Measurements from ENCODE around the gene GPN2.
A peak's percentile ranks its signal among the peaks of the same experiment; 100 is the strongest.

Gene GPN2

GRCh38 chr1:26889551-26890466 is at the start of gene GPN2:
TSS of gene GPN2 (minus strand) at chr1:26890283. CDS start at chr1:26890096, 187 bp downstream.
- peak; percentile 72 for DNase-seq

DNA sequence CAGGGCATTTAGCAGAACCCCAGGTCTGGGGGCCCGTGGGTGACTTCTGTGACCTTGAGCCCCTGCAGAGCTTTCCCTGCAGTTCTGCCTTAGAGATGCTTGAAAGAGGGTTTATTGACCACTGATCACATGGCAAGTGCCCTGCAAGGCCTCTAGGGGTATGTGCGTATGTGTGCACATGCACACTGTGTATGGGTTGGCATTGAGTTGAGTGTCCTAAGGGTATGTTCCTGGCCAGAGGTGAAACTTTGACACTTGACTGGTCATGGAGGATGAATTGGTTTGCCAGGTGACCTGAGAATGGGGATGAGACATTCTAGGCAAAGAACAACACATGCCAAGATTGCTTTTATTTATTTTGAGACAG is 48.6 kb upstream of the GPN2 start:
- DNase-seq = no peak

DNA sequence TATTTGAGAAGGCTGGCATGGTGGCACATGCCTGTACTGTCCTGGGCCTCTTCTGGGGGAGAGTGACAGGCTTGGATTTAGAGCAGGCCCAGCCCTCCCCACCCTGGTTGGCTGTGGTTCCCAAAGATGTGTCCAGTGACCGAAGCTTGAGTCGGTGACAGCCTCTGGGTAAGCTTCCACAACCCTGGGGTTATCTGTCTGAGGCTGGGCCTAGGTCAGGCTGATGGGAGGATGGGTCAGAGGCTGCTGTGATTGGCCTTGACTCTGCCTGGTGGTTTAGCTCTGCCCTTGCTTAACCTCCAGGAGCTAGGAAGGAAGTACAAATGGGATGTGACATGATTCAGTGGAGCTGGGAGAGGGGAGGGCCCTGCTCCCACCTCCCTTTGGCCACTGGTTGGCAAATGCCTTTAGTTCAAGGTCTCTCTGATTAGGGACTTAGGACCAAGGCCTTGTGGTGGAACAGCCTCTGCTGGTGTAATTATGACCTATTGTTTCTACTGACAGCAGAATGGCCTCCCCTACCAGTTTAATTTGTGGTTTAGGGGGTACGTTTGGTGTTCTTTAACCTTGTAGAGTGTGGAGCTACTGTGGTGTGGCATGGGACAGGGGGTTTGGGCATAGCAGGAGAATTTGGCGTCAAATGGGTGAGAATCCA is 48.0 kb upstream of the GPN2 start:
- DNase-seq = no peak

DNA sequence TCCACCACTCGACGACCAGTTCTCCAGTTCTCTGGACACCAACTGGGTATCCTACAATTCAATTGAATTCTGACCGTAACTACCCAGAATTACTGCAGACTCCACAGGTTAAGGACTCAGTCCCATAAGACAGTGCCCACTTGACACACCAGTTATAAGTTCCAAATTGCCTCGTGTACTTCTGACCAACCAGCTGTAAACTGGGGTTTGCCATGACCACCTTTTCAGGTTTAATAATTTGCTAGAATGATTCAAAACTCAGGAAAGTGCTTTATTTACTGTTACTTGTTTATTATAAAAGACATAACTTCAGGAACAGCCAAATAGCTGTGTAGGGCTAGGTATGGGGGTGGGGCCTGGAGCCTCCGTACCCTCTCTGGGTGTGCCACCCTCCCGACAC is 46.7 kb upstream of the GPN2 start:
- DNase-seq = no peak

DNA sequence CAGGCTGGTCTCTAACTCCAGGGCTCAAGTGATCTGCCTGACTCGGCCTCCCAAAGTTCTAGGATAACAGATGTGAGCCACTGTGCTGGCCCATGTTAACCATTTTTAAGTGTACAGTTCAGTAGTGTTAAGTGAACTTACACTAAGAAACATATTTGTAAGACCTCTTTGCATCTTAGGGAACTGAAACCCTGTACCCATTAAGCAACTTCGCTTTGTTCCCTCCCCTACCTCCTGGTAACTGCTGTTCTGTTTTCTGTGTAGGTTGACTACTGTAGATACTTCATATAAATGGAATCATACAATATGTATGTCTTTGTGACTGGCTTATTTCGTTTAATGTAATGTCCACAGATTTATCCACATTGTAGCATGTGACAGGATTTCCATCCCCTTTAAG is 42.4 kb upstream of the GPN2 start:
- DNase-seq = no peak

DNA sequence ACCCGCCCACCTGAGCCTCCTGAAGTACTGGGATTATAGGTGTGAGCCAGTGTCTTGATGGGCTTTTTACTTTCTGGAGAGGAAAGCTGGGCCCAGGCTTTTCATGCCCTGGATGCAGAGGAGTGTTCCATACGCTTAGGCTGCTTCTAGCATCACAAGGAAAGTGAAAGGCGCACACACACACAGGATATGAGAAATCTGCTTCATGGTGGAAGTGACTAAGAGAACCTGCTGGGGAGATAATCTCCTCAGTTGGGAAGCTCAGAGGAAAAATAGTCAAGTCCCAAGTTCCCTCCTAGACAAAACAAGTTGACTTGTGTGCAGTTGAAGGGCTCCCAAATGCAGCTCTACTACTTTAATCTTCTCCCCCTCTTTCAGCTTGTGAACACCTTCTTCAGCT is 33.6 kb upstream of the GPN2 start:
- DNase-seq = no peak

DNA sequence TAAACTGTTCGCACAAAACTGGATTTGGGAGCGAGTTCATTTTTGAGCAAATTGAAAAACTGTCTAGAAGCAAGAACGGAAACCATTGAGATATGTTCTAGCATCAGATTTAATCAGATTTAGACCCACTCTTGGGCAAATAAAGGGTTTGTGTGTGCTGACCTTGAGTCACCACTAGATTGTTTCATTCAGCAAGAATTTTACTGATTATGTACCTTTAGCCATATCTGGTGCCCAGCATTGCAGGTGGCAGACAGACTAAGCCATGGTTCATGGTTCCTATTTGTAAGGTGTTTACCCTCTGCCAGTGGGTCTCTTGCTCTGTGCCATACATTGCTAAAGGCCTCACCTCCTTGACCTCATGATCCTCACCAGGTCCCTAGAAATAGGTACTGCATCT is 32.8 kb upstream of the GPN2 start:
- no peak for DNase-seq

GRCh38 chr1:26922431-26922729 is 32.3 kb upstream of the GPN2 start:
- no peak for DNase-seq

GRCh38 chr1:26921540-26922430 is 31.7 kb upstream of the GPN2 start, which contains the start of gene NUDC:
TSS of gene NUDC (plus strand) at chr1:26921743. CDS start at chr1:26921849, 106 bp downstream.
- DNase-seq = peak; percentile 94

DNA sequence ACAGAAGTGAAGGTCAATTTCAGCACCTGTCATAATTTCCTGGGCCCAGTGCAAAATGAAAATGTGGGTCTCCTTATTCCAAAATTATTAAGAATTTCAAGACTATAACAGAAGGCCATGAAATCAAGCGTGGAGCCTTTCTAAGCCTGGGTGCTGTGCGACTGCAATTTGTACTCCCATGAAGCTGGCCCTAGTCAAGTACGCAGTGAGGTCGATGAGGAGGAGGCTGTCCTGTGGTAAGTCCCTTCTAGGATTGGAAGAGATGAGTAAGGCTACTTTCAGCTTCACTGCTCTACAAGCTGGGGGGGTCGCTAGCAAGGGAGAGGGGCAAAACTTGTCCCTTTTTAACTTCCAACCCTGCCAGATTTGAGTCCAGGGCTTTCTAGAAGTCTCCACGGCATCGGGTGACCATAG is 31.1 kb upstream of the GPN2 start:
- no peak for DNase-seq

DNA sequence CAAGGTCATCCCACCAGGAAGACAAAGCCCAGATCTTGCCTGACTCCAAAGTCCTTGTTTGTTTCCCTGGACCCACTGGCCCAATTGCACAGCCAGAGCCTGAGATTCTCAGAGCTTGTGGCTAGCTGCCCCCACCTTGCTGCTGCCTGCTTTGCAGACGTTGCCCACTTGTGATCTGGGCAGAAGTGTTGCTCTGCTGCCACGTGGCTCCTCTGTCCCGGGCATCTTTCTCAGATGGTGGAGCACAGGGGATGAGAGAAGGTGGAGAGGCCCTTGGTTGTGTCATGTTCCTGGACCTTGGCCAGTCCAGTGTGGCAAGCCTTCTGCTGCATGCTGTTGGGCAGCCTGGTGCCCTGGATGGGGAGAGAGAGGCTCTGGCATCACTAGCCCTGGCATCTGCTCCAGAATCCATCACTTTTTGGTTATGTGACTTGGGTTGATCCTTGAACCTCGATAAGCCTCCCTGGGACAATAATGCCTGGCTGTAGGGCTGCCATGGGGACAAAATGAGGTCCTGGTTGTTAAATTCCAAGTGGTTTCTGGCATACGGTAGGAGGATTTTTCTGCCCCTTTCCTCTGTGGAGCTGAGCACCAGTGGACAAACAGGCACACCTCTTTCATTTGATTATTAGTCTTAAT is 25.2 kb upstream of the GPN2 start:
- no peak for DNase-seq

DNA sequence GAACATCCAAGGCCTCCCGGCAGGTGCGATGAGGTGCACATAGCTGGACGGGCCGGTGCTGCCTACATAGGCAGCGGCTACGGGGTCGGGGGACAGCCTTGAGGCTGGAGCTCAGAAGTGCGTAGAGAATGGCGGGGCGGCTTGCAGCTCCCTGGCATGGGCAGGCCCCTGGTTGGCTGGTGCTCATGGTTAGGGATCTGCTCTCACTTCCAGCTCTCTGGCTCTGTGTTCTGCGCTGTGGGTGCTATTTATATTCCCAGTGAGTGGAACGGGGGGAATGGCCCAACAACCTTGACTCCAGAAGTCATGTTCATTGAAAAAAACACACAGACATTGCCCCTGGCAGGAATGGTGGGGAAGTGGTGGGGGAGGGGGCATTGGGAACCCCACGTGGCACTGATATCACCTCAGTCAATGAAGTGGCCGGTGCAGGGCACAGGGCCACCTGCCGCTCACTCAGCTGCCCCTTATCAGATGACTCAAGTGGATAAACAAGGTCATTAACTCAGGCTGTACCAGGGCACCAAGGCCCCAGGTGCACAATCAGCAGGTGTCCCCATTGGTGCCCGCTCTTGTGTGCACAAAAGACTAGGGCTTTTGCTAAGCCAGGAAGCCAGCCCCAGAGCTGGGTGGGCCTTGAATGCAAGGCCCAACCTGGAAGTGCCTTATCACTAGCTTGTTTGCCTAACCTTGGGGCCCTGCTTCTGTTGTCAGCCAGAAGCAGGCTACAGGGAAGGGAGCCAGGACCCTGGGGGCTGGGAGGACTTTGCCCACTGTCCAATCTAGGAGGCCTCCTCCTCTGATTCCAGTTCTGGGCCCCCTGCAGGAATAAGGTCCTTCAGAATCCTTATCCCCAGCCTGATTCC is 23.9 kb upstream of the GPN2 start, which contains the start of gene NR0B2:
Gene NR0B2, minus strand, starts transcription at position 222 of the 866 bp plus-strand sequence. Its CDS starts 35 bp downstream, at position 187.
- DNase-seq = no peak

DNA sequence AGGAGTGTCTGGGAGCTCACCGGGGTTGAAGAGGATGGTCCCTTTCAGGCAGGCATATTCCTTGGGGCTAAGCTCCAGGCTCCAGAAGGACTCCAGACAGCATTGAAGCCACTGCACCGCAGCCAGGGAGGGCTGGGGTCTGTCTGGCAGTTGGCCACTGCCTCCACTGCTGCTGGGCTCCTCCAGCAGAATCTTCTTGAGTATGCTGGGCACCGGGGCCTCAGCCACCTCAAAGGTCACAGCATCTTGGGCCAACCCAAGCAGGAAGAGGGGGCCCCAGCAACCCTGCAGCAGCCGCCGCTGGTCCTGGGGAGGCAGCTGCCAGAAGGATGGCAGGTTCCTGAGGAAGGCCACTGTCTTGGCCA is 23.3 kb upstream of the GPN2 start:
- no peak for DNase-seq

- no peak for DNase-seq
Measured at GRCh38 chr1:26912147-26912490, 22.0 kb upstream of the GPN2 start.

DNA sequence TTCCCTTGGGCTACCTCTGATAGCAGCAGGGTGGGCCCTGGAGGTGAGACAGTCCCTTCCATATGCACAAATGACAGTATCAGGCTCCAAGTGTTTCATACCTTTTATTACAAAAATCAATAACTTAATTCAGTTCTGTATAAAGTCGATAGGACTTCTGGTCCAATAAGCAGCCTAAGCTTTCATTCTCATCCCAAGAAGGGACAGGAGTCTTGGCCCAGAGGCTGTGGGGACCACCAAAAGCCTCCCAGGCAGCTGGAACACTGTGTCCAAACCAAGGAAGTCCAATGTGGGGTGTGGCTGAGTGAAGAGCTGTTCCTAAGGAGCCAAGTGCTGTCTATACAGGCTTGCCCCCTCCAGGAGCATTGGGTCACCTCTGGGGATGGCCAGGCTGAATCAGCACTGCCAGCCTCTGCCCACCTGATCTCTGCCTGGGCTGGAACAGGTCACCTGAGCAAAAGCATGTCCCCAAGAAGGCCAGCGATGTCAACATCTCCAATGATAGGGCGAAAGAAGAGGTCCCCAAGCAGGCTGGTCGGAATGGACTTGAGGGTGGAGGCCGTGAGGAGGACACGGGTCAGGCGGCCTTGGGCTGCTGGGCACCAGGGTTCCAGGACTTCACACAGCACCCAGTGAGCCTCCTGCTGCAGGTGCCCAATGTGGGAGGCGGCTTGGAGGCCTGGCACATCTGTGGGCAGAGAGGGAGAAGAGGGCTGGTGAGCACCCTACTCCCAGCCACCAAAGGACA is 21.5 kb upstream of the GPN2 start:
- DNase-seq = no peak

- no peak for DNase-seq
Measured at GRCh38 chr1:26910343-26911160, 20.5 kb upstream of the GPN2 start.

DNA sequence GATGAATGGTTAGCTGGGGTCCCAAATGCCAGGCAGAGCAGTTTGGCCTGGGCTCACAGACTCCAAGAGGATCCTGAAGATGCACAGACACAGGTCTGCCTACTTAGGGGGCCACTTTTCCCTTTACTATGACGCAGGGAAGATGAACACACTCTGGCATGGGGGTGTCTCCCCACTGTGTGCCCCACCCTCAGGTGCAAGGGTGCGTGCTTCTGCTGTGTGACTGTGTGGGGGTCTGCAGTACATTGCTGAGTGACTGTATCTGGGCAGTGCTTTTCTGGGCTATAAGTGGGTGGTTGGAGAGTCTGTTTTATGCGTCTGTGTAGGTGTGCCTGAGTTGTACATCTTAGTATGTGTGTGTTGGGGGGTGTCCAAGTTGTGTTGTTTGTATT is 19.9 kb upstream of the GPN2 start:
- no peak for DNase-seq

DNA sequence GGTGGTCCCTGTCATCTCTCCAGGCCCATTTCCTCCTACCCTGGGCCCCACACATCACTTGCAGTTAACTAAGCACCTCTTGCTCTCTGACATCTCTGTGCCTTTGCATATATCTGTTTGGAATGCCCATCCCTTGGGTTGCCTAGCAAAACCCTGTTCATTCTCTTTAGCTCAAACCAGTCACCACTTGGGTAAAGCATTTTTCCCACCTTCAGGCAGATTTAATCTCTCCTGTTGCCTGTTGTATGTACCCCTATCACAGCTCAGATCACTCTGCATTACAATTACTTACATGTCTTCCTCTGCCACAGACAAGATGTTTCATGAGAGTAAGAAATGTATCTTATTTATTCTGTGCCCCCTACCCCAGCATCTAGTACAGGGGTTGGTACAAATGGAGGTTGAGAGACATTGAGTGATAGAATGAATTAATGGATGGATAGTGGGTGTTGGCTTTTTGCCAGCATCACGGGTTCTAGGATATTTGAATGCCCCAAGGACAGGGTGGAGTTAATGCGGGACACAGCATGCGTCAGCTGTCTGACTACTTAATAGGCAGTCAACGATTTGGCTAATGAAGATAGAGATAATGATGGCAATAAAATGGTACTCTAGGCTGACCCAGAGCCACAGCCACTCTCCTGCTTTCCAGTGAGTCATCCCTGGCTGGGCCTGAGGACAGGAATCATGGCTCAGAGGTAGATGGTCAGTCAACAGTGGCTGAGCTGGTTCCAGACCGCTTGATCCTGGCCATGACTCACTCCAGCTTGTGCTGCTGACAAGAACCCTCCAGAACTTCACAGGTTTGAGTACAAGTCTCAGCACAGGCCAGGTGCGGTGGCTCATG is 17.2 kb upstream of the GPN2 start:
- DNase-seq = no peak

GRCh38 chr1:26900815-26901511 is 10.9 kb upstream of the GPN2 start:
- no peak for DNase-seq
